OCI-LY3 (cell line): ENCODE measurements around the gene MS4A15.

ENCODE experiments used
- CTCF ChIP-seq: fragments of 200-600, 300-600 bp; sonication (generic); IDR thresholded peaks from 2 replicates; pipeline ENCODE4 v1.5.1; 2014; ENCODE audit warnings: antibody characterized with exemption, low read length, low read depth
- EZH2phosphoT487 ChIP-seq: fragments of 200-600 bp; shearing (Covaris generic); IDR thresholded peaks from 2 replicates; pipeline ENCODE4 v1.6.1; 2018; ENCODE audit warnings: antibody characterized with exemption, mixed run types, low read depth

GRCh38 chr11:60792521-60792920 lies 35.9 kb downstream of the MS4A15 start:
- no peak for TF ChIP-seq CTCF
- no peak for TF ChIP-seq EZH2phosphoT487
